ENCODE measurements around the gene ADAMTS2.
A peak's percentile ranks its signal among the peaks of the same experiment; 100 is the strongest.

DNA sequence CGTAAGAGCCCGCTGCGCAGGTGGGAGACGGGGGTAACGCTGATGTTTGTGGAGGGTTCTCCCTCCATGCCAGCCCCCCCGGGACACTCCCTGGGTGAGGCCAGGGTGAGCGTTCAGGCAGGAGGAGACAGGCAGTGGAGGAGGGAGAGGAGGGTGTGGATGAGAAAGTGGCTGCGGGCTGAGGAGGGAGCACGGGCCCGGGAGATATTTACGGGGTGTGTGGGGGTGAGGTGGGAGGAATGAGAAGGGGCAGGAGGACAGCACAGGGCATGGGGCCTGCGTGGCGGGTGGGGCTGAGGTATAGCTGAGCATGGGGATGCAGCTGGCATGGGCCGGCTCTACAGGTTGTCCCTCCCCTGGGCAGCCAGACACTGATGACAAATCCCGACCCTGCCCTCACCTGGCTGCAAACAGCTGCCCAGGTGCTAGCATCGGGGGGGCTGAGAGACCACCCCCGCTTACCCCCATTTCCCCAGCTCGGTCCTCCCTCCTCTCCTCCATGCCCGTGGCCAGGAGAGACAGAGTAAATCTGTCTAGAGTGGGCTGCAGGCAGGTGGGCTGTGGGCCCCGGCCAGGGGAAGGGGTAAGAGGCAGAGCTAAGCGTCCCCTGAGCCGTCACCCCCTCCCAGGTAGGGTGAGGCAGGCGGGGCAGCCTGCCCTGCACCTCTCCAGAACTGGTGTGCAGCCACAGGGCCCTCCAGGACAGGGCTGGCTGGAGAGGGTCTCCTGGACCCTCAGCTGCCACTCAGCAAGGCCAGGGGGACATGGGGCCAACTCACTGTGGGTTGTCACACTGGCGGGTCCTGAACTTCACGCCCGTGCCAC lies 205.9 kb downstream of the ADAMTS2 start:
- TF ChIP-seq, protein P1, sequence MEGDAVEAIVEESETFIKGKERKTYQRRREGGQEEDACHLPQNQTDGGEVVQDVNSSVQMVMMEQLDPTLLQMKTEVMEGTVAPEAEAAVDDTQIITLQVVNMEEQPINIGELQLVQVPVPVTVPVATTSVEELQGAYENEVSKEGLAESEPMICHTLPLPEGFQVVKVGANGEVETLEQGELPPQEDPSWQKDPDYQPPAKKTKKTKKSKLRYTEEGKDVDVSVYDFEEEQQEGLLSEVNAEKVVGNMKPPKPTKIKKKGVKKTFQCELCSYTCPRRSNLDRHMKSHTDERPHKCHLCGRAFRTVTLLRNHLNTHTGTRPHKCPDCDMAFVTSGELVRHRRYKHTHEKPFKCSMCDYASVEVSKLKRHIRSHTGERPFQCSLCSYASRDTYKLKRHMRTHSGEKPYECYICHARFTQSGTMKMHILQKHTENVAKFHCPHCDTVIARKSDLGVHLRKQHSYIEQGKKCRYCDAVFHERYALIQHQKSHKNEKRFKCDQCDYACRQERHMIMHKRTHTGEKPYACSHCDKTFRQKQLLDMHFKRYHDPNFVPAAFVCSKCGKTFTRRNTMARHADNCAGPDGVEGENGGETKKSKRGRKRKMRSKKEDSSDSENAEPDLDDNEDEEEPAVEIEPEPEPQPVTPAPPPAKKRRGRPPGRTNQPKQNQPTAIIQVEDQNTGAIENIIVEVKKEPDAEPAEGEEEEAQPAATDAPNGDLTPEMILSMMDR (IDR thresholded peaks at IDR 0.05 in 8 of 11, conservative IDR thresholded peaks at IDR 0.05 in 3 of 11): no peak
- TF ChIP-seq POLR2A (IDR thresholded peaks at IDR 0.05): no peak
- TF ChIP-seq POLR2AphosphoS5 (IDR thresholded peaks at IDR 0.05): peak in 1 of 3 donors; percentile 20
